Upper lobe of left lung (tissue), 4 donors: ENCODE data around the gene EPYC.

ENCODE experiments used
- EP300 ChIP-seq, 4 donors: sonication (generic); formaldehyde crosslinking; IDR thresholded peaks; one replicate each; pipeline ENCODE4 v1.5.1; 2017; ENCODE audit warnings: antibody characterized with exemption in 4 of 4, control low read depth in 2 of 4
- POLR2A ChIP-seq, 4 donors: fragments of 450-650 bp; IDR thresholded peaks; one replicate each; pipeline ENCODE4 v1.5.1; 2016 to 2017; ENCODE audit warnings: antibody characterized with exemption in 4 of 4, mild to moderate bottlenecking in 2 of 4
- POLR2AphosphoS5 ChIP-seq, 2 donors: sonication (generic); formaldehyde crosslinking; IDR thresholded peaks; one replicate each; pipeline ENCODE4 v1.5.1; 2017; ENCODE audit warnings: antibody characterized with exemption in 2 of 2
- TF ChIP-seq, protein P1 (sequence below), 6 experiments: fragments of 450-650 bp in 4 of 6; fragments of 200-600 bp in 2 of 6; sonication (generic) in 2 of 6; IDR thresholded peaks; one replicate each; pipeline ENCODE4 v1.5.1; 2016 to 2019; ENCODE audit warnings: antibody characterized with exemption in 6 of 6

- TF ChIP-seq, protein P1, sequence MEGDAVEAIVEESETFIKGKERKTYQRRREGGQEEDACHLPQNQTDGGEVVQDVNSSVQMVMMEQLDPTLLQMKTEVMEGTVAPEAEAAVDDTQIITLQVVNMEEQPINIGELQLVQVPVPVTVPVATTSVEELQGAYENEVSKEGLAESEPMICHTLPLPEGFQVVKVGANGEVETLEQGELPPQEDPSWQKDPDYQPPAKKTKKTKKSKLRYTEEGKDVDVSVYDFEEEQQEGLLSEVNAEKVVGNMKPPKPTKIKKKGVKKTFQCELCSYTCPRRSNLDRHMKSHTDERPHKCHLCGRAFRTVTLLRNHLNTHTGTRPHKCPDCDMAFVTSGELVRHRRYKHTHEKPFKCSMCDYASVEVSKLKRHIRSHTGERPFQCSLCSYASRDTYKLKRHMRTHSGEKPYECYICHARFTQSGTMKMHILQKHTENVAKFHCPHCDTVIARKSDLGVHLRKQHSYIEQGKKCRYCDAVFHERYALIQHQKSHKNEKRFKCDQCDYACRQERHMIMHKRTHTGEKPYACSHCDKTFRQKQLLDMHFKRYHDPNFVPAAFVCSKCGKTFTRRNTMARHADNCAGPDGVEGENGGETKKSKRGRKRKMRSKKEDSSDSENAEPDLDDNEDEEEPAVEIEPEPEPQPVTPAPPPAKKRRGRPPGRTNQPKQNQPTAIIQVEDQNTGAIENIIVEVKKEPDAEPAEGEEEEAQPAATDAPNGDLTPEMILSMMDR (IDR thresholded peaks at IDR 0.05), result no peak
- no peak for TF ChIP-seq POLR2AphosphoS5 (IDR thresholded peaks at IDR 0.05)
- no peak for TF ChIP-seq POLR2A (IDR thresholded peaks at IDR 0.05)
- TF ChIP-seq EP300 (IDR thresholded peaks at IDR 0.05), result no peak
Observed at GRCh38 chr12:91053951-91054715, 49.4 kb upstream of the EPYC start.
